HCEC 1CT (cell line): Measurements from ENCODE around the gene VWA8.

Source experiments
- DNase-seq: peaks from one replicate; pipeline ENCODE4 v3.0.0-alpha.2; 2017

The VWA8 gene

GRCh38 chr13:41960637-41961465 lies at the start of gene VWA8:
Gene VWA8, minus strand, starts transcription at chr13:41961109. Its CDS starts 94 bp downstream, at chr13:41961015.
- peak; percentile 75 for DNase-seq

GRCh38 chr13:42009057-42009456 lies 48.1 kb upstream of the VWA8 start:
- no peak for DNase-seq

GRCh38 chr13:42007844-42008243 lies 46.9 kb upstream of the VWA8 start:
- DNase-seq: peak; percentile 56

GRCh38 chr13:42002066-42002465 lies 41.2 kb upstream of the VWA8 start:
- no peak for DNase-seq

GRCh38 chr13:42001580-42001979 lies 40.7 kb upstream of the VWA8 start:
- DNase-seq: peak; percentile 83

- DNase-seq: no peak
Observed at GRCh38 chr13:42000846-42001245, 39.9 kb upstream of the VWA8 start.

GRCh38 chr13:41997396-41997795 lies 36.5 kb upstream of the VWA8 start:
- DNase-seq: no peak

- no peak for DNase-seq
Observed at GRCh38 chr13:41995946-41996345, 35.0 kb upstream of the VWA8 start.

- DNase-seq: no peak
Observed at GRCh38 chr13:41995336-41995735, 34.4 kb upstream of the VWA8 start.

GRCh38 chr13:41994696-41995095 lies 33.8 kb upstream of the VWA8 start:
- no peak for DNase-seq

- no peak for DNase-seq
Observed at GRCh38 chr13:41991936-41992335, 31.0 kb upstream of the VWA8 start.

- no peak for DNase-seq
Observed at GRCh38 chr13:41988244-41988643, 27.3 kb upstream of the VWA8 start.

GRCh38 chr13:41985788-41986508 lies 25.0 kb upstream of the VWA8 start:
- peak; percentile 69 for DNase-seq

GRCh38 chr13:41981951-41982715 lies 21.2 kb upstream of the VWA8 start:
- DNase-seq: peak; percentile 72

GRCh38 chr13:41978007-41978406 lies 17.1 kb upstream of the VWA8 start:
- DNase-seq: no peak

- DNase-seq: no peak
Observed at GRCh38 chr13:41976476-41976875, 15.6 kb upstream of the VWA8 start.

GRCh38 chr13:41974262-41974900 lies 13.5 kb upstream of the VWA8 start:
- DNase-seq: no peak

- no peak for DNase-seq
Observed at GRCh38 chr13:41973247-41973741, 12.4 kb upstream of the VWA8 start.

- no peak for DNase-seq
Observed at GRCh38 chr13:41971848-41972247, 10.9 kb upstream of the VWA8 start.

- no peak for DNase-seq
Observed at GRCh38 chr13:41970918-41971317, 10.0 kb upstream of the VWA8 start.

GRCh38 chr13:41970022-41970421 lies 9.1 kb upstream of the VWA8 start:
- DNase-seq: no peak

GRCh38 chr13:41969072-41969471 lies 8.2 kb upstream of the VWA8 start:
- DNase-seq: no peak

- DNase-seq: peak; percentile 39
Observed at GRCh38 chr13:41966671-41967070, 5.8 kb upstream of the VWA8 start.
